Measurements from ENCODE around the gene JADE1. TPM values are rescaled to one million over a fixed set of nuclear protein-coding genes. Genes with fewer than 3 reads are reported as not detected.

JADE1 gene
- total RNA-seq, 1 donor, result 26.4 TPM

DNA sequence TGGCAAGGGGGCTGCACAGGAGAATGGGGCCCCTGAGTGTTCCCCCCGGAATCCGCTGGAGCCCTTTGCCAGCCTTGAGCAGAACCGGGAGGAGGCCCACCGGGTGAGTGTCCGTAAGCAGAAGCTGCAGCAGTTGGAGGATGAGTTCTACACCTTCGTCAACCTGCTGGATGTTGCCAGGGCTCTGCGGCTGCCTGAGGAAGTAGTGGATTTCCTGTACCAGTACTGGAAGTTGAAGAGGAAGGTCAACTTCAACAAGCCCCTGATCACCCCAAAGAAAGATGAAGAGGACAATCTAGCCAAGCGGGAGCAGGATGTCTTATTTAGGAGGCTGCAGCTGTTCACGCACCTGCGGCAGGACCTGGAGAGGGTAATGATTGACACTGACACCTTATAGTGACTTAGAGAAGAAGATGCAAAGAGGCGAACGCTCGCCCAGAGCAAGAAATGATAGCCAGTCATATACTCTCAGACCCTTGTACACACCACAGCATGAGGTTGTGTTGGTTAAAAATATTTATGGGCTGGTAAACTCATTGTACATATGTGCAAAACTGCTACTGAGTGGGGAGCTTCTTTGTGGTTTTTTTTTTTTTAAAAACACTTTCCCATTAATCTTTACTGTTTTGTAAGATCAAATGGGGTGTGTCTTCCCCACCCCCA, 52.5 kb downstream of the JADE1 start:
- H3K79me2 ChIP-seq (ENCODE audit: insufficient read depth, low read length), result peaks cover 24% of the 10 kb centered on the region
- peaks cover 5% of the 10 kb centered on the region for H4K20me1 ChIP-seq (ENCODE audit: insufficient read depth, low read length)
- no peak overlapping the region for H3K4me2 ChIP-seq (ENCODE audit: insufficient read depth, low read length)
- TF ChIP-seq, protein P1, sequence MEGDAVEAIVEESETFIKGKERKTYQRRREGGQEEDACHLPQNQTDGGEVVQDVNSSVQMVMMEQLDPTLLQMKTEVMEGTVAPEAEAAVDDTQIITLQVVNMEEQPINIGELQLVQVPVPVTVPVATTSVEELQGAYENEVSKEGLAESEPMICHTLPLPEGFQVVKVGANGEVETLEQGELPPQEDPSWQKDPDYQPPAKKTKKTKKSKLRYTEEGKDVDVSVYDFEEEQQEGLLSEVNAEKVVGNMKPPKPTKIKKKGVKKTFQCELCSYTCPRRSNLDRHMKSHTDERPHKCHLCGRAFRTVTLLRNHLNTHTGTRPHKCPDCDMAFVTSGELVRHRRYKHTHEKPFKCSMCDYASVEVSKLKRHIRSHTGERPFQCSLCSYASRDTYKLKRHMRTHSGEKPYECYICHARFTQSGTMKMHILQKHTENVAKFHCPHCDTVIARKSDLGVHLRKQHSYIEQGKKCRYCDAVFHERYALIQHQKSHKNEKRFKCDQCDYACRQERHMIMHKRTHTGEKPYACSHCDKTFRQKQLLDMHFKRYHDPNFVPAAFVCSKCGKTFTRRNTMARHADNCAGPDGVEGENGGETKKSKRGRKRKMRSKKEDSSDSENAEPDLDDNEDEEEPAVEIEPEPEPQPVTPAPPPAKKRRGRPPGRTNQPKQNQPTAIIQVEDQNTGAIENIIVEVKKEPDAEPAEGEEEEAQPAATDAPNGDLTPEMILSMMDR (IDR thresholded peaks at IDR 0.05; ENCODE audit: extremely low read depth, low read depth, low read length), result no peak
- DNase-seq (ENCODE audit: insufficient read length, low spot score, missing footprints), result no peak
- H3K36me3 ChIP-seq (ENCODE audit: insufficient read depth, low read length), result peaks cover 77% of the 10 kb centered on the region
- H3K4me3 ChIP-seq (ENCODE audit: insufficient read depth, low read length), result no peak overlapping the region
- no peaks in the 10 kb centered on the region for H3K27me3 ChIP-seq (ENCODE audit: insufficient read depth, low read length)
- H2AFZ ChIP-seq (ENCODE audit: low read length), result no peak overlapping the region
- H3K9me3 ChIP-seq (ENCODE audit: low read depth, low read length), result no peaks in the 10 kb centered on the region
- peaks cover 23% of the 10 kb centered on the region for H3K4me1 ChIP-seq (ENCODE audit: insufficient read depth, low read length)
- no peak overlapping the region for H3K27ac ChIP-seq (ENCODE audit: low read depth, low read length)

DNA sequence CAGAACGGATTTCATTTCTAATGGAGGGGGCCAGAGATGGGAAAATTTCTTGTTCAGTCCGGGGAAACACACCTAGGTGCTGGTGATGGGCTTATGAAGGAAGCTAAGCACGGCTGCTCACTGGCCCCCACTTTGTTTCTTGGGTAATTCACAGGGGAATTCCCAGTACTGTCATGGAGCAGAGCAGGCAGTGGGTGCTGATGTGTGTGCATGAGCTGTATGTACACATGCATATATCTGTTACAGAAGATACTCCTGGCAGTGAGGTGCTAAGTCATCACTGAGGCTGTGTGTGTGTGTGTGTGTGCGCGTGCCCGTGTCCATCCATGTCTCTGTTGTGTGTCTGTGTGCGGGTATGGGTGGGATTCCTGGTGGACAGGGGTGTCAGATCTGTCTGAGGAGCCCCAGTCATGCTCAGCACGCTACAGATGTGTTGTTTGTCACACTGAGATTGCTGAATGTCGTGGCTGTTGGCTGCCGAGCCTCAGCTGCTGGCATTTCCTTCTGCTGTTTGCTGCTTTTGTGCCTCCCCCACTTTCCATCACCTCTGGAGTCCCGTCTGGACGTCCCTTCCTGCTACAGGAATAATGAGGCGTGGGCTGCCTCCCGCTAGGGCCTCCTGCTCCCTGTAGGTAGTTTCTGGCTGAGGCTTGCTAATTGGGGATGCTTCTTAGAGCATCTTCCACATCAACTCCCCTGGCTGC, 53.3 kb downstream of the JADE1 start:
- TF ChIP-seq, protein P1 (IDR thresholded peaks at IDR 0.05; ENCODE audit: extremely low read depth, low read depth, low read length), result no peak

DNA sequence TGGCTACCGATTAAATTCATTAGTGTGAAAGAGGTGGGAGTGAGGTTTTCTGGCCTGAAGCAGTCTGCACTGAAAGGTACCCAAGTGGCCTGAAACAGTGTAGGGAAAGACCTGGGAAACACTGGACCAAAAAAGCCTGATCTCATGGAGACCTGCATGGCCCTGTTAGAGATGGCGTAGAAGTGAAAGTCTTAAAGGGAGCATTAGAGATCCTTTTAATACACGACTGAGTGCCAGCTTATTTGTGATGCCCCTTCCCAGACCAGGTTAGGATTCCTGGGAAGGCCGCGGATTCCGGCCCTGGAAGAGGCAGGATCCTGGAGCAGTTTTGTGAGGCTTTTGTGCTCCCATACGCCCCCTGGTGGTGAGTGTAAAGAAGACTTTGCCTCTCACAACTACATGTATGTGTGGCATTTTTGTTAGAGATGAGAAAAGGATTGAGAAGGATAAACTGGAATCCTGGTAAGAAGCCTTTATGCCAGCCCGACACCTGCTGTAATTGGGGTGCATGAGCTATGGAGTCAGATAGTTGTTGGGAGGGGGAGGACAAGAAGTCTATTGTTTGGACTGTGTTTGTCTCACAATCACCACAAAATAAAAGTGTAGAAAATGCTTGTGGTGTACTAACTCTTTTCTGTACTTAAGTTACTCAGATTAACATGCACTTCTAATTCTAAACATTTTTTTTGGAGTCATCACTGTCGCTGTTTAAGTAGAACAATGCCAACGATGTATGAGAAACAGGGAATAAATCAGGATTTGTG, 54.0 kb downstream of the JADE1 start:
- Histone ChIP-seq H3K27ac (ENCODE audit: low read depth, low read length) (peak overlapping the region; percentile 21), H4K20me1 (ENCODE audit: insufficient read depth, low read length) (peaks cover 5% of the 10 kb centered on the region), H3K9me3 (ENCODE audit: low read depth, low read length) (no peaks in the 10 kb centered on the region), H3K27me3 (ENCODE audit: insufficient read depth, low read length) (no peaks in the 10 kb centered on the region), H3K79me2 (ENCODE audit: insufficient read depth, low read length) (peaks cover 24% of the 10 kb centered on the region), H3K4me3 (ENCODE audit: insufficient read depth, low read length) (no peak overlapping the region), H3K4me2 (ENCODE audit: insufficient read depth, low read length) (no peak overlapping the region), H3K36me3 (ENCODE audit: insufficient read depth, low read length) (peaks cover 72% of the 10 kb centered on the region), H3K4me1 (ENCODE audit: insufficient read depth, low read length) (peaks cover 24% of the 10 kb centered on the region), H2AFZ (ENCODE audit: low read length) (peak overlapping the region; percentile 69)
- TF ChIP-seq, protein P1 (IDR thresholded peaks at IDR 0.05; ENCODE audit: extremely low read depth, low read depth, low read length), result peak; percentile 93
- peak; percentile 87 for DNase-seq (ENCODE audit: insufficient read length, low spot score, missing footprints)

More for the DNA sequence above, 53.3 kb downstream of the JADE1 start:
- Histone ChIP-seq H3K36me3 (ENCODE audit: insufficient read depth, low read length) (peaks cover 77% of the 10 kb centered on the region), H3K9me3 (ENCODE audit: low read depth, low read length) (no peaks in the 10 kb centered on the region), H4K20me1 (ENCODE audit: insufficient read depth, low read length) (peaks cover 5% of the 10 kb centered on the region), H3K27me3 (ENCODE audit: insufficient read depth, low read length) (no peaks in the 10 kb centered on the region), H3K4me2 (ENCODE audit: insufficient read depth, low read length) (no peak overlapping the region), H3K4me3 (ENCODE audit: insufficient read depth, low read length) (no peak overlapping the region), H2AFZ (ENCODE audit: low read length) (no peak overlapping the region), H3K79me2 (ENCODE audit: insufficient read depth, low read length) (peaks cover 24% of the 10 kb centered on the region), H3K4me1 (ENCODE audit: insufficient read depth, low read length) (peaks cover 23% of the 10 kb centered on the region), H3K27ac (ENCODE audit: low read depth, low read length) (peak overlapping the region; percentile 17)
- no peak for DNase-seq (ENCODE audit: insufficient read length, low spot score, missing footprints)

DNA sequence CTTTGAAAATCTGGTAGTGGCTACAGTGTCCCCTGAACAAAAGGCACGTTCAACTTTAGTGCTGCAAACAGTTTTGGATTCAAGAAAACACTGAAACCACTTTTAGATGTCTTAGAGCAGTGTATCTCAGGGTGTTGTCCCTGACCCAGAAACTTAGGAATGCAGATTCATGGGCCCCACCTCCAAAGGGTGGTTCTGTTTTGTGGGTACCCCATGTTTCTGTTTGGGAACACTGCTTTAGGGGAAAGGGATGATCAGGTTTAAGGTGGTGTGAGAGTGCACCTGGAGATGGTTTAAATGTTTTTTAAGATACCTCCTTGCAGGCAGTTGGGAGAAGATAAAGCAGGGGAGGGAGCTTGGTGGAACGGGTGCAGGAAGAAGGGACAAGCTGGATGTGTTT, 55.6 kb downstream of the JADE1 start:
- no peak overlapping the region for H2AFZ ChIP-seq (ENCODE audit: low read length)
- no peak overlapping the region for H3K4me3 ChIP-seq (ENCODE audit: insufficient read depth, low read length)
- peaks cover 74% of the 10 kb centered on the region for H3K36me3 ChIP-seq (ENCODE audit: insufficient read depth, low read length)
- no peaks in the 10 kb centered on the region for H3K9me3 ChIP-seq (ENCODE audit: low read depth, low read length)
- H3K4me2 ChIP-seq (ENCODE audit: insufficient read depth, low read length), result no peak overlapping the region
- H3K27me3 ChIP-seq (ENCODE audit: insufficient read depth, low read length), result no peaks in the 10 kb centered on the region
- peaks cover 23% of the 10 kb centered on the region for H3K79me2 ChIP-seq (ENCODE audit: insufficient read depth, low read length)
- no peaks in the 10 kb centered on the region for H4K20me1 ChIP-seq (ENCODE audit: insufficient read depth, low read length)
- peaks cover 12% of the 10 kb centered on the region for H3K4me1 ChIP-seq (ENCODE audit: insufficient read depth, low read length)
- TF ChIP-seq, protein P1 (IDR thresholded peaks at IDR 0.05; ENCODE audit: extremely low read depth, low read depth, low read length), result no peak
- no peak overlapping the region for H3K27ac ChIP-seq (ENCODE audit: low read depth, low read length)
- no peak for DNase-seq (ENCODE audit: insufficient read length, low spot score, missing footprints)

All from osteoblast (primary cell).